OCI-LY7 (cell line): ENCODE measurements around the gene AARS2.

Experiments
- CTCF ChIP-seq: fragments of 200-600 bp; sonication (generic); conservative IDR thresholded peaks from 2 replicates; pipeline ENCODE4 v1.5.1; 2014; ENCODE audit warnings: mild to moderate bottlenecking, antibody characterized with exemption, low read length, moderate library complexity, mixed read lengths
- EZH2phosphoT487 ChIP-seq: fragments of 200-600 bp; sonication (generic); IDR thresholded peaks from 2 replicates; pipeline ENCODE4 v1.6.1; 2018; ENCODE audit warnings: low read depth, borderline replicate concordance, mild to moderate bottlenecking, mixed run types, antibody characterized with exemption, low read length, moderate library complexity, mixed read lengths

- TF ChIP-seq CTCF: no peak
- TF ChIP-seq EZH2phosphoT487: no peak
Measured at GRCh38 chr6:44306710-44307109, 6.4 kb downstream of the AARS2 start.
